Stimulated activated CD4-positive, alpha-beta T cell treated with anti-CD3 and anti-CD28 coated beads, Interleukin-15, amount 100 ng/mL, for 24 hours (primary cell): Measurements from ENCODE around the gene ERVK3-1.
A peak's percentile ranks its signal among the peaks of the same experiment; 100 is the strongest.
"Not testable (repeated sequence)": the region's sequence is repeated elsewhere in the genome, so short reads cannot be mapped to it uniquely, and the experiment has no call there.

Source experiments
- DNase-seq: peaks from one replicate; pipeline ENCODE4 v3.0.0-alpha.2; 2020

Gene ERVK3-1, protein sequence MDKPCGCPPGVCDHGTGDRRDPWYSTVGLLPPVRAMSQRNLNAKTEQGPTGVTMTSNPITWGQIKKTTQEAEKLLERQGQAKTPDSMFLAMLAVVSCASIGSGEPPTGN

GRCh38 chr19:58305065-58305931 lies at the start of gene ERVK3-1:
TSS of gene ERVK3-1 (plus strand) at chr19:58305377. CDS start at chr19:58312169, 6,792 bp downstream.
- DNase-seq = peak; percentile 96

DNA sequence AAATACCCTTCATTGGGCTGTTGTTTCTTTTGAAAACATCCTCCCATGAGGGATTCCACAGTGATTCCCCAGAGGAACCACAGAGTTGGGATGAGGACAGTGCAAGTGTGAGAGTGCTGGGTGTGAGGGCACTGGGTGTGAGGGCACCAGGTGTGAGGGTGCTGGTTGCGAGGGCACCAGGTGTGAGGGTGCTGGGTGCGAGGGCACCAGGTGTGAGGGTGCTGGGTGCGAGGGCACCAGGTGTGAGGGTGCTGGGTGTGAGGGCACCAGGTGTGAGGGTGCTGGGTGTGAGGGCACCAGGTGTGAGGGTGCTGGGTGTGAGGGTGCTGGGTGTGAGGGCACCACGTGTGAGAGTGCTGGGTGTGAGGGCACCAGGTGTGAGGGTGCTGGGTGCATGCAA lies 46.9 kb upstream of the ERVK3-1 start:
- not testable (repeated sequence) for DNase-seq

GRCh38 chr19:58261600-58261967 lies 43.6 kb upstream of the ERVK3-1 start:
- no peak for DNase-seq

DNA sequence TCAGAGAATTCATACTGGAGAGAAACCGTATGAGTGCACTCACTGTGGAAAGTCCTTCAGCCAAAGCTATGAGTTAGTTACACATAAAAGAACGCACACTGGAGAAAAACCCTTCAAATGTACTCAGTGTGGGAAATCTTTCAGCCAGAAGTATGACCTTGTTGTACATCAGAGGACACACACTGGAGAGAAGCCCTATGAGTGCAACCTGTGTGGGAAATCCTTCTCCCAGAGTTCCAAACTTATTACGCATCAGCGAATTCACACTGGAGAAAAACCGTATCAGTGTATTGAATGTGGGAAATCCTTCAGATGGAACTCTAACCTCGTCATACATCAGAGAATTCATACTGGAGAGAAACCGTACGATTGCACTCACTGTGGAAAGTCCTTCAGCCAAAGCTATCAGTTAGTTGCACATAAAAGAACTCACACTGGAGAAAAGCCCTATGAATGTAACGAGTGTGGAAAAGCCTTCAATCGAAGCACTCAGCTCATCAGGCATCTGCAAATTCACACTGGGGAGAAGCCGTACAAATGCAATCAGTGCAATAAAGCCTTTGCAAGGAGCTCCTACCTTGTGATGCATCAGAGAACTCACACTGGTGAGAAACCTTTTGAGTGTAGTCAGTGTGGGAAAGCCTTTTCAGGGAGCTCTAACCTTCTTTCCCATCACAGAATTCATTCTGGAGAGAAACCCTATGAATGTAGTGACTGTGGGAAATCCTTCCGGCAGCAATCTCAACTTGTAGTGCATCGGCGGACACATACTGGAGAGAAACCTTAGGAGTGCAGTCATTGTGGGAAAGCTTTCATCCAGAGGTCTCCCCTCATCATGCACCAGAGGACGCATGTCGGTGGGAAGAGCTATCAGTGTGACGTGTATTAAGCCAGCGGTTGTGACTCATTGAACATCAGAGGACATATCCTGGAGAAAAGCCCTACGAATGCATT lies 42.9 kb upstream of the ERVK3-1 start:
- DNase-seq = no peak

GRCh38 chr19:58262922-58263296 lies 42.3 kb upstream of the ERVK3-1 start:
- no peak for DNase-seq

GRCh38 chr19:58265100-58265499 lies 40.1 kb upstream of the ERVK3-1 start:
- no peak for DNase-seq

GRCh38 chr19:58268344-58268743 lies 36.8 kb upstream of the ERVK3-1 start:
- no peak for DNase-seq

- no peak for DNase-seq
These were observed 30.4 kb upstream of the ERVK3-1 start for GRCh38 chr19:58274771-58275201.

DNA sequence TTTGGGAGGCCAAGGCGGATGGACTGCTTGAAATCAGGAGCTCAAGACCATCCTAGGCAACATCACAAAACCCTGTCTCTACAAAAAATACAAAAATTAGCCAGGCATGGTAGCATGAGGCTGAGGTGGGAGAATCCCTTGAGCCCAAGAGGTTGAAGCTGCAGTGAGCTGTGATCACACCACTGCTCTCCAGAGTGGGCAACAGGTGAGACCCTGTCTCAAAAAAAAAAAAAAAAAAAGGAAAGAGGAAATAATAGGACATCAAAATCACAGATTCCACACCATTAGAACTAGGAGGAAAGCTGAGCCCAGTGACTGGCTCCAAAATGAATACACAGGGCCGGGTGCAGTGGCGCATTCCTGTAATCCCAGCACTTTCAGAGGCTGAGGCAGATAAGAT lies 29.6 kb upstream of the ERVK3-1 start:
- DNase-seq = no peak

DNA sequence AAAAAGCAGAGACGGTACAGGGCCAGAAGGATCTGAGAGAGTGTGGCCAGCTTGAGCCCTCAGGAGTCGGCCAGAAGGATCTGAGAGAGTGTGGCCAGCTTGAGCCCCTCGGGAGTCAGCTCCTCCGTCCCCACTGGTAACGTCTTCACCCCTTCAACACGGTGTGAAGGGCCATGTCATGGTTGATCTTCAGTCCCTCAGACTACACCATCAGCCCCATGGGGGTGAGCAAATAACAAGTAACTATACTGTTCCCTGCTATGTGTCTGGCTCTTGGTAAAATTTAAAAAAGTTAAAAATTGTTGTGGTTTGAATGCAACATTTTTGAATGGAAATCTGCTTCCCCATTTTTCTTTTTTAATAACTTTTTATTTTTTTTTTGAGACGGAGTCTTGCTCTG lies 28.0 kb upstream of the ERVK3-1 start:
- no peak for DNase-seq

DNA sequence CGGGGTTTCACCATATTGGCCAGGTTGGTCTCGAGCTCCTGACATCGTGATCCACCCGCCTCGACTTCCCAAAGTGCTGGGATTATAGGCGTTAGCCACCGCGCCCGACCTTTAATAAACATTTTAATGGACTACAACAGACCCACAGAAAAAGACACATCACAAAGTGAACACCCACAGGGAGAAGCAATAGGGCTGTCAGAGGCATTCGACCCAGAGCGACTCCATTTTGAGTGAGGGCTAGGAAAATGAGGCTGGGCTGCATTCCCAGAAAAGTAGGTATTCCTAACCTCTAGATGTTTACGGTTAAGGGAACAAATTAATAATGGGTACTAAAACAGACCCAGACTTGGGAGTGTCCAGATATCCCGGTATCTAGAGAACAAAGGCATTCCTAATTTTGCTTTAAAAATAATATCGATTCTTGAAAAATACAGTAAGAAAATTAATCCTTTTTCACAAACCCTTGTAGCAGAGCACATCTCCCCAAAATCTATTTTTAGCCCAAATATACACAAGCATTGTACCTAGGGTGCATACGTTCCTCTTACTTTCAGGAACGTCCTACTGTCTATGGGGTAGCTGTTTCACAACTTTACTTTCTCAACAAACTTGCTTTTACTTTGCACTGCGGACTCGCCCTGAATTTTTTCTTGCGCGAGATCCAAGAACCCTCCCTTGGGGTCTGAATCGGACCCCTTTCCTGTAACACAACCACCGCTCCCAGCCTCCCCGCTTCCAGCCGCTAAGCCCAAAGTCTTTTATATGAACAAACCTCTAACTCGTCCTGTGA lies 27.2 kb upstream of the ERVK3-1 start:
- no peak for DNase-seq

DNA sequence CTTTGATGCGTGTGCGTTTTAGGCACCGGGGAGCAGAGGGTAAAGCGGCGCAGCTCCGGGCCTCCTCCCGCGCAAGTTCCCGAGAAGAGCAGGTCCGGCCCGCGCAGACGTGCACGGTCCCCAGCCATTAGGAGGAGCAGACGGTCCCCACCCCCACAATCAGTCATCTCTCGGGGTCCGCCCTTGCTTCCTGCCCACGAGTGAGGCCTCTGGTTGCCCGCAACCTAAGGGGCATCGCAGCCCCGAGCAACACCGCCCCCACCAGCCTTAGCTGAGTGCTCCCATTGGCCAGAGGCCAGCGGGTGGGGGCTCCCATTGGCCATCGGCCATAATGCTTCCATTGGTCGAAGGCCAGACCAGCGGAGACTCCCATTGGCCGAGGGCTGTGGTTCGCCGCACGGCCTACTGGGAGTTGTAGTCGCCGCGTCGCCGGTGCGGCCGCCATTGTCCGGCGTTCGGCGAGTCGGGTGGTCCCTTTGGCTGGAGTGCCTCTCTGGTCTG lies 26.6 kb upstream of the ERVK3-1 start, which contains the start of gene ZNF8:
Gene ZNF8 (plus strand): TSS at position 415 of the 501 bp plus-strand sequence. CDS start 127 bp downstream, outside the sequence.
- peak; percentile 99 for DNase-seq

DNA sequence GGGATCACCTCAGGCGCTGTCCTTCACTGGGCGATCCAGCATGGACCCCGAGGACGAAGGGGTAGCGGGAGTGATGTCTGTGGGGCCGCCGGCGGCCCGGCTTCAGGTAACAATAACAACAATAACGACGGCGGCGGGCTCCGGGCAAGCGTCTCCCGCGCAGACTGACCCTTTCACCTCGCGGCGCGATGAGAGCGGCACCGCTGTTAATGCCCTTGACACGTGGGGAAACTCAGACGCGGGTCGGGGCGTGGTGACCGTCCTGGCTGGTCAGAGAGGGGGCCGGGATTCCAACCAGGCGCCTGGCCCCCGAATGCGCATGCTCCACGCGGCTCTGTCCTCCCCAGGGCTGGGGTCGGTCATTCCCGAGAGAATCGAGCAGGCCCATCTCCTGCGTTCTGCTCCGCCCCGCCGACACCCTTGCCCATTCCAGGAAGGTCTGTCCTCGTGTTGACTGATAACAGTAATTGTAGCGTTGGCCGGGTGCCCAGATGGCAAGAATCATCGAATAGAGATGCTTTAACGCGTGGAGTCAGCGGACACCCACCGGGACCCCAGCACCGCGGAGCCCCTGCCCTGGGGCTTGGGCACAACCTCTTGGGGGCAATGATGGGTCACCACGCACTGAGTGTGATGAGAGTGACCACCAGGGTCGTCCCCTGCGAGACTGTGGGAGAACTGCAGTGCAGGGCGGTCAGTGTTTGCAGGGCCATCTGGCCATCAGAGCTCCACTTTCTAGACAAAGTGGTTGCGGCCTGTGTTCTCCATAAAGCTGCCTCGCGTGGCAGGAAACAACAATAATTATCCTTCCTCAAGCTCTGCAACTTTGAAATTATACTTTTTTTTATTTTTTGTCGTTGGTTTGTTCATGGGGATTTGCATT lies 25.9 kb upstream of the ERVK3-1 start:
- DNase-seq = peak; percentile 66

- DNase-seq = no peak
These were observed 25.3 kb upstream of the ERVK3-1 start for GRCh38 chr19:58279925-58280316.

- DNase-seq = no peak
These were observed 21.0 kb upstream of the ERVK3-1 start for GRCh38 chr19:58284199-58284598.

DNA sequence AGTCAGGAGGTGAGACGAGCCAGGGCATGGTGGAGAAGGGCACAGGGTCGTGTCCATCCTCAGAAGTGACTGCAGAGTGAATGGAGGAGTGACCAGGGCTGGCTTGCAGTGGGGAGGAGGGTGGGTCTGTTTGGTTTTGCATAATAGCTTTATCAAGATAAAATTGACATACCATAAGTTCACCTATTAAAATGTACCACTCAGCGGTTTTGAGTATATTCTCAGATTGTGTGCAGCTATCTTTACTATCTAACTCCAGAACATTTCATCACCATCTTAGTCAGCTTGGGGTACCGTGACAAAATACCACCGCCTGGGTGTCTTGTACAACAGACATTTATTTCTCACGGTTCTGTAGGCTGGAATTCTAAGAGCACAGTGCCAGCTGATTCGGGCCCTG lies 13.2 kb upstream of the ERVK3-1 start:
- no peak for DNase-seq

GRCh38 chr19:58294743-58295374 lies 10.3 kb upstream of the ERVK3-1 start:
- no peak for DNase-seq

DNA sequence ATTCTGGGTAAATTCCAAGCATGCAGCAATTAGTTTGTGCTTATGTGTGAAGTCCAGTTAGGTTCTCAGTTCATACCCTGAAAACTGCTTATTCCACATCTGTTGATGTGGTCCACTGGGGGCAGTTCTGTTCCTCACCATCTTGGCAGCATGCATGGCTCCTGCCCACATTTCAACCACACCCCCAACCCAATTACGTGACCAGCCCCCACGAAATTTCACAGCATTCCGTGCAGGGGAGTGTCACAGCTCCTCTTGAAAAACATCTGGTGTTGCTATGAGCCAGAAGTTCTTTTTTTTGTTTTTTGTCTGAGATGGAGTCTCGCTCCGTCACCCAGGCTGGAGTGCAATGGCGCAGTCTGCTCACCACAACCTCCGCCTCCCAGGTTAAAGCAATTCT lies 9.1 kb upstream of the ERVK3-1 start:
- no peak for DNase-seq

GRCh38 chr19:58300620-58301019 lies 4.6 kb upstream of the ERVK3-1 start:
- no peak for DNase-seq

DNA sequence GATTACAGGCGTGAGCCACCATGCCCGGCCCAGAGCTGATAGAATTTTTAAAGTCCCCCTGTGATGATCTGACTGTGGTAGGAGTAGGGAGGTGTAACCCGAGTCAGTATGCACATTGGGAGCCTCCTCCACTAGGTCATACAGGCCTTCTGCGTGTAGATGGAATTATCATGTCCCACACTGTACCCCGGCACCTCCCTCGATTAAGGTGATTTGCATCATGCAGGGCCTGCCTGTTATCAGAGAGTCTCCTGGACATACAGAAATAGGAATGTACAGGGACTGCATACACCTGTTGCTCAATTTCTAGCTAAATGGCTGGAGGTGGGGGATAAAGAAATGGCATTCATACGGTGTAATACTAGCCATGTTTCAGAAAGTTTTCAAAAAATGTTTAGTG lies 922 bp upstream of the ERVK3-1 start:
- no peak for DNase-seq

DNA sequence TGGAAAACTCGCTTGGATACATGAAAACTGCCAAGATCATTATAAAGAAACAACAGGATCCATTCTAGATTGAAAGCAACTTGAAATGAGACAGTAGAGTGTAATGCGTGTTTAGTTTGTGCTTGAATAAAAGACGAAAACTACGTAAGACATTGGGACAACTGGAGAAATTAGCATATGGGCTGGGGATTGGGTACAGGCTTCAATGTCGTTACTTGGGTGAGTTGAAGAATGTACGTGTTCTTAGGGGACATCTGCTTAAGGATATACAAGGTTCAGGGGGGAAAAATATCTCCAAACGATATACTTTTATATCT lies 471 bp upstream of the ERVK3-1 start:
- DNase-seq = no peak
